Measurements from ENCODE around the gene RXRA.

Gene RXRA

DNA sequence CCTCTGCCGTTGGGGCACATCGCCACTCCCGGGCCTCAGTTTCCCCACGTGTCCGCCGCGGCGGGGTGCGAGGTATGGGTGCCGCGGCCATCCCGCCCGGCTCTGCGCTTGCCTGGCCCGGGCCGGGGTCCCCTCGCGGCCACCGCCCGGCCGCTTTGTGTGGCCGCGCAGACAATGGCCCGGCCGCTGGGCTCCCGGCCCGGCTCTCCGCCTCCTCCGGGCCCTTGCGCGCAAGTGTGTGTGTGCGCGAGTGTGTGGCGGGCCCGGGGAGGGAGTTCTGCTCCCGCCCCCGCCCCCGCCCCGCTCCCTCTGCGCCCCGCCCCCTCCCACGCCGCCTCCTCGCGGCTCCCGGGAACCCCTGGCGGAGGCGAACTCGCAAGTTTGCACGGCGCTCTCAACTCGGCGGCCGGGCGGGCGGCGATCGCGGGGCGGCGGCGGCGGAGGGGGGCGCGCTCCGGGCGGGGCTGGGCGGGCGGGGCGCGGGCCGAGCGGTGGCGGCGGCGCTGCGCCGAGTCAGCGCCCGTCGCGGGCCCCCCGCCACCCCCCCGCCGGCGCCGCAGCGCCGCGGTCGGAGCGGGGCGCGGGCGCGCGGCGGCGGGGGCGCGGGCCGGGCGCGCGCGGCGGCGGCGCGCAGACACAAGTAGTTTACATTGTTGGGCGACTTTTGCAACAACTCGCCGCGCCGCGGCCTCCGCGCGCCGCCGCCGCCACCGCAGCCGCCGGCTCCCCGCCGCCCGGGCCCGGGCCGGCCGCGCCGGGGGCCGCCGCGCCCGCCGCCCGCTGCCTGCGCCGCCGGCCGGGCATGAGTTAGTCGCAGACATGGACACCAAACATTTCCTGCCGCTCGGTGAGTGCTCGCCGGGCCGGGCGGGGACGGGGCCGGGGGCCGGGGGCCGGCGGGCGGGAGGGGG, at the start of gene RXRA:
Gene RXRA, plus strand, starts transcription at position 643 of the 911 bp plus-strand sequence. Its CDS starts 177 bp downstream, at position 820.
- intact Hi-C loops (cut with DNase I), result loop anchor here (2.0 to 10.0 kb wide), 4 partner anchors 59 to 151 kb away; no protein-coding TSS in a partner anchor
- peak in 9 of 10 donors; percentile 47 to 94 (median 64) for DNase-seq

DNA sequence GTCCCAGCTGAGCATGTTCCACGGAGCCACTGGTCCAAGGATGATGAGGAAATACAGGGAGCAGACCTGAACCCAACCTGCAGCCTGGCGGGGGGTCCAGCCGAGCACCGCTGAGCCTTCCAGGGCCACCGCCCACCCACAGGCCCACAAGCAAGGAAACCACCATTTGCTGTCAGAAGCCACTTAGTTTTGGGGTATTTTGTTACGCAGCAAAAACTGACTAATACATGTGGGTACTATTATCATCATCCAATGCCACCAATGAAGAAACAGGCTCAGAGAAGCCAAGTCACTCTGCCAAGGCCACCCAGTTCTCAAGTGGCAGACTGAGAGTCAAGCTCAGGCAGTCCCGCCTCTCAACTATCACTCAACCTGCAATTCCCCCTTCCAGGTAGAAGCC, 48.0 kb upstream of the RXRA start:
- no peak for DNase-seq
- intact Hi-C loops (cut with DNase I), result no loop called here

DNA sequence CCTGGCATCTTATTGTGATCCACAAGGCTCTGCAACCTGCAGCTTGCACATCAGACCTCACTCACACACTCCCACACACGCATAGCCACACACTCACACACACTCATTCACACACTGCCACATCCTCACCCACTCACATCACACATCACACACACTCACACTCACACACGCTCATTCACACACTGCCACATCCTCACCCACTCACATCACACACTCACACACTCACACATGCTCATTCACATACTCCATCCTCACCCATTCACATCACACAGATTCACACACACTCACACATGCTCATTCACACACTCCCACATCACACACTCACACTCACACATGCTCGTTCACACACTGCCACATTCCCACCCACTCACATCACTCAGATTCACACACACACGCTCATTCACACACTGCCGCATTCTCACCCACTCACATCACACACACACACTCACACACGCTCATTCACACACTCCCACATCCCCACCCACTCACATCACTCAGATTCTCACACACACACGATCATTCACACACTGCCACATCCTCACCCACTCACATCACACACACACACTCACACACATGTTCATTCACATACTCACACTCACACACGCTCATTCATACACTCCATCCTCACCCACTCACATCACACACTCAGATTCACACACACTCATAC, 47.1 kb upstream of the RXRA start:
- DNase-seq, result no peak
- intact Hi-C loops (cut with DNase I), result no loop called here

DNA sequence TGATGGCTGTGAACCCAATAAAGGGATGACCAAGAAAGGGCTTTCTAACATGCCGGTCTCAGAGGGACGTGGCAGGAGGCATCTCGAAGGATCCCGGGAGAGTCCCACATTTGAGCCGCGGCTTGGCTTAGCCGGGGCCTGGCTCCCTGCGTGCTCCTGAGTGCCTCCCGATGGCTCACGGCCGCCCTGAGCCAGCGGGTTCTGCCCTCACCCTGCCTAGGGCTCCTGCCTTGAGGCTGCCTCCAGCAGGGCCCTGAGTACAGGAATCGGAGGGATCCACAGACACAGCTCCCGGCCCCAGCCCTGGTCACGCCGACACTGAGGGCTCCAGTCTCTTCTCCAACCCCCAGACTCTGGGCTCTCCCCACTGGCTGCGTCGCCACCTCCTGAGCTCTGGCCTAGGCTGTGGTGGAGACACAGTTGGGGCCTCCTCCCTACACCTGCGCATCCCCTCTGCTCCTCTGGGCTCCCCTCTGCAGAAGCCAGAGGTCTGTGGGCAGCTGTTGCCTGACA, 44.1 kb upstream of the RXRA start:
- intact Hi-C loops (cut with DNase I), result no loop called here
- no peak for DNase-seq

DNA sequence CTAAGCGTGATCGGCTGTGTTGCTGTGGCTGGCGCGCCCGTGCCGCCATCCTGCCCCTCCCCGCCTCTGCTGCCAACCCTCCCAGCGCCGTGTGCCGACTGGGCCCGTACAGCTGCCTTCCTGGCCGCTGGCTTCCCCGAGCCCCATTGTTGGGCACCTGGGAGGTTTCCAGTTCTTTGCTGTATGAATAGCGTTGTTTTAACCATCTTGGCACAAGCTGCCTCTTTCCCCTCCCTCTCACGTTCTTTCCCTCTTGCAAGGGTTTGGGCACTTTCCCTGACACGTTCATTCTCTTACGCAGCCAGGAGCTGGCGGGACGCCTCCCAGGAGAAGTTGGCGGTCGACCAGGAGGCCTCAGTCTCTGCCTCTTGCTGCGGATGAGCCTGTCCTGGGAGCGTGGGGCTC, 43.1 kb upstream of the RXRA start:
- peak in 9 of 10 donors; percentile 59 to 95 (median 69) for DNase-seq
- intact Hi-C loops (cut with DNase I), result no loop called here

DNA sequence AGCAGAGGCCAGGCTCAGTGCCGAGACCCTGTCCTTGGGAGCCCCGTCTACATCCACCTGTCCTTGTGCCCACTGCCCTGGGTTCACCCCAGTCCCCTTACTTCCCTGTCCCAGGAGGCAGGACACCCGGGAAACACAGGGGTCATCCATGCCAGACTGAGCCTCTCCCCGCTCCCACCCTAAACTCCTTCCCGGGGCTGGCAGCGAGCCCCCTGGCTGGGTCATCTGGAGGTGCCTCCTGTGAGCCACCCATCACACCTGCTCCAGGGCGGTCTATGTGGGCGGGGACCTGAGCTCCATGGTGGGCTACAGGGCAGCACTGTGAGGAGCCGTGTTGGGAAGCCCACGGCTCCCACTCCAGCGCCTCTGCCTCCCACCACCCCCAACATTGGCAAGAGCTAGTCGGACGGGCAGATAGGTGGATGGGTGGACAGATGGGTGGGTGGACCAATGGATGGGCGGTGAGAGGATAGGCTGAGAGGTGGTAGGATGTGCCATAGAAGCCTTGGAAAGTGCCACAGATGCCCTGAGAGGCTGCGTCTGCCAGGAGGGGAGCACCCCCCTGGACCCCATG, 42.5 kb upstream of the RXRA start:
- DNase-seq, result no peak
- intact Hi-C loops (cut with DNase I), result no loop called here

DNA sequence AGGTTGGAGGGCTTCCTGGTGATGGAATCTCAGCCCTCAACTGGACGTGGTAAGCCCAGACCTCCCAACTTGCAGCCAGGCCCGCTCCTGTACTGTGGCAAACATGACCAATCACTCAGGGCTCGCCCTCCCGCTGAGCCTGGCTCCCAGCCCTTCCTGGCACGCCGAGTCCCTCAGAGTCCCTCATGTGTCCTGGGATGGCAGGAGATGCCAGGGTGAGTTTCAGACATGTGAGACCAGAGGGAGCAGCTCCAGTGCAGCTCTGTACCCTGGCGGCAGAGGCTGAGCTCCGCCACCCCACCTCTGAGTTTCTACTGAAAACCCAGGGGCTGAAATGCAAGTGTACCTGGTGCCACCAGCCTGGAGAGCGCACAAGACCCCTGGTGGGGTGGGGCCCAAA, 42.0 kb upstream of the RXRA start:
- DNase-seq, result no peak
- intact Hi-C loops (cut with DNase I), result no loop called here

DNA sequence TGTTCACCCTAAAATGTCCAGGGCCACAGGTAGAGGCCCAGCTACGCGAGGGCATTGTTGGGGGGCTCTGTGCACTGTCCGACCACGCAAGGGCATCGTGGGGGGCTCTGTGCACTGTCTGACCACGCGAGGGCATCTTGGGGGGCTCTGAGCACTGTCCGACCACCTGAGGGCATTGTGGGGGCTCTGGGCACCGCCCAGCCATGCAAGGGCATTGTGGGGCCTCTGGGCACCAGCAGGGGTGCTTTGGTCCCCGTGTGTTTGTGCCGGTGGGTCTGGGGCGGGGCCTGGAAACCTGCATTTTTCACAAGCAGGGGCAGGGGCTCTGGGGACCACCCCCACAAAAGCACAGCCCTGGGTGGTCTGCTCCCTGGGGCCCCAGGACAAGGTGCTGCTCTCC, 41.5 kb upstream of the RXRA start:
- no peak for DNase-seq
- intact Hi-C loops (cut with DNase I), result no loop called here

DNA sequence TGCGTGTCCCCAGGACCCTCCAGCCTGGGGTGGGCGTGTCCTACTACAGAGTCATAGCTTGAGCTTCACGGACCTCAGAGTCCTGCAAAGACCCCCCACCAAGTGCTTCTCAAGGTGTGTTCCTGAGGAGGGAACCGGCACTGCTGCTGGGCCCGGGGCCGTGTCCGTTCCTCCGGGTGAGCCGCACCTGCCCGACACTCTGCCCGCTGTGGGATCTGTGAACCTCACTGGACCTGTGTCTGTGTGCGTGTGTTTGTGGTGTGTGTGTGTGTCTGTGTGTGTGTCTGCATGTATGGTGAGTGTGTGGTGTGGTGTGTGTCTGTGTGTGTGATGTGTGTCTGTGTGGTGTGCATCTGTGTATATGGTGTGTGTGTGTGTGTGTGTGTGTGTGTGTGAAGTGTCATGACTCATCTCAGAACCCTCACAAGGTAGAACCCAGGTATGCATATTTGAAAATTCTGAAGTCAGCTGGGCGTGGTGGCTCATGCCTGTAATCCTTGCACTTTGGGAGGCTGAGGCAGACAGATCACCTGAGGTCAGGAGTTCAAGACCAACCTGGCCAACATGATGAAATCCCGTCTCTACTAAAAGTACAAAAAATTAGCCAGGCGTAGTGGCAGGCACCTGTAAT, 40.9 kb upstream of the RXRA start:
- intact Hi-C loops (cut with DNase I), result no loop called here
- no peak for DNase-seq

DNA sequence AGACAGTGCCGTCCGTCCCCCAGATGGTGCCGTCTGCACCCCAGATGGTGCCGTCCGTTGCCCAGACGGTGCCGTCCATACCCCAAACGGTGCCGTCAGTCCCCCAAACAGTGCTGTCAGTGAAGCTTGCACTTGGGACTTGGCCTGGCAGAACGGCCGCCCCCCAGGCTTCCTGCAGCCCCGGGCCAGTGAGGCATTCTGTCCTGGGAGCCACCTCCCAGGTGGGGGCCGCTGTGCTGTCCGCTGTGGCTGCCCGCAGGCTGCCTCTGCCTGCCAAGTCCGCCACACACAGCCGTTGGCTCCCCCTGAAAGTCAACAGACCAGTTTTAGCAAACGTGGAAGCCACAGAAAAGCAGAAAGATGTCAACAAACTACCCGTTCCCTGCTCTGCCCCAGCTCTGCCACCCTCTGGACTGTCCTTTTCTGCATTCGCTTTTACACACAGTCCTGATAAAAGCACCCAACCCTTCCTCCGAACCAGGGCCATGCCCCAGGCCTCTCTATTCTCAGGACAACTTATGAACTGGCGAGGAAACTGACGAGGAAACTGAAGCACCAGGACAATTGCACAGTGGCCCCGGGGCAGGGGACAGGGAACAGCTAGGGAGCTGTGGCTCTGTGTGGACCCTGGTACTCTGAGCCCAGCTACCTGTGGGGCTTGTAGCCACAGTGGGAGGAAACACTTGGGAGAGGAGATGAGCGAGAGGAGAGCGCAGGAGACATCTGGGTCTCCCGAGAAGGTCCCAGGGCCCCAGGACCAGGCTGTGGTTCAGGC, 39.6 kb upstream of the RXRA start:
- DNase-seq, result peak in 3 of 10 donors; percentile 38 to 79 (median 57)
- intact Hi-C loops (cut with DNase I), result no loop called here

DNA sequence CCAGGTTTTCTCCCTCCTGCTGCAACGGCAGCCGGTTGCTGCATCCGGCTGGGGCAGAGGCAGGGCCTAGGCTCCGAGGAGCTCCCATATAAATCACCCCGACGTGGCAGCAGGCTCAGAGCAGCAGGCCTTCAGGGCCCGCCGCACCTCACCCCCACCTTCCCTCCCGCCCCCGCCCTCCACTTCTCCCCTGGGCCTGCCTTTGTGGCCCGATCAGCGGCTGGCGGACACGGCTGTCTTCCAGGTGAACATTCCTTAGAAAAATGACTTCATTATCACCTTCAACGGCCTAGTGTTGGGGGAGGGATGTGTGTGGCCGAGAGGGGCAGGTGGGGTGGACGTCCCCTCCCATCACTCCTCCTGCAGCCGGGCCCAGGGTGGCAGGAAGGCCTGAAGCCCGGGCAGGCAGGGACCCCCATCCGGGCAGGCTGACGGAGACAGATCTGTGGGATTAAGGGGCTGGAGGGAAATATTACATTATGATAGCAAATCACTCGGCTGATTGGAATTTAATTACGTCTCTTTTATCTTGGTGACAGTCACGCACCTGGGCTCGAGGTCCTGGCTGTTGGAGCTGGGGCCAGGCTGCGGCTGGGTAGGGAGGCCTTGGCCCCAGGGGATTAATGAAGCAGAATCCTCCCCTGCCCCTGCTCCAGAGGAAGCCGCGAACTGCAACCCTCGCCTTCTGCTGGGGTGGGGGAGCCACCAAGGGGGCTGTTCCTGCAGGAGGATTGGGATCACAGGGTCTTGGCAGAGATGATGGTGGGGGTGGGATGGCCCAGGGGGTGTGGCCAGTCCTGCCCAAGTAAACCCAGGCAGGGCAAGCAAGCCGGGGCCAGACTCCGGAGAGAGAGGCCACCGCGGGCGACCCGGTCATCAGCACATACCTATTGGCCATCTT, 38.4 kb upstream of the RXRA start:
- DNase-seq, result peak in 4 of 10 donors; percentile 26 to 76 (median 72)
- intact Hi-C loops (cut with DNase I), result no loop called here

DNA sequence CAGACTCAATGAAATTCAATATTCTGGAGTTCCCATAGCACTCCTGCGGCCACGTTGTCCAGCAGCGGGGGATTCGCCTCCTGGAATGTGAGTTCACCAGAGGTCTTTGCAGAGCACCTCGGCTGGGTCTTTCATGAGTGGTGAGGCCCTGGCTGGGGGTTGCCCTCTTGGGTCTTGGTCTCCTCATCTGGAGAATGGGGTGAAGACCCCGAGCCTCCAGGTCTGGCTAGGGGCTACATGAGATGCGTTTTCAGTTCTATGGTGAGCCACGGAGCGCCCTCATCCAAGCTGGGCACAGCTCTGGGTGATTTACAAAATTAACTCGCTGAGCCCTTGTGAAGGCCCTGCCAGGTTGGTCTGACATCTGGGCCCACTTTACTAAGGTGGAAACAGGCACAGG, 37.5 kb upstream of the RXRA start:
- intact Hi-C loops (cut with DNase I), result no loop called here
- peak in 4 of 10 donors; percentile 19 to 72 (median 54) for DNase-seq

DNA sequence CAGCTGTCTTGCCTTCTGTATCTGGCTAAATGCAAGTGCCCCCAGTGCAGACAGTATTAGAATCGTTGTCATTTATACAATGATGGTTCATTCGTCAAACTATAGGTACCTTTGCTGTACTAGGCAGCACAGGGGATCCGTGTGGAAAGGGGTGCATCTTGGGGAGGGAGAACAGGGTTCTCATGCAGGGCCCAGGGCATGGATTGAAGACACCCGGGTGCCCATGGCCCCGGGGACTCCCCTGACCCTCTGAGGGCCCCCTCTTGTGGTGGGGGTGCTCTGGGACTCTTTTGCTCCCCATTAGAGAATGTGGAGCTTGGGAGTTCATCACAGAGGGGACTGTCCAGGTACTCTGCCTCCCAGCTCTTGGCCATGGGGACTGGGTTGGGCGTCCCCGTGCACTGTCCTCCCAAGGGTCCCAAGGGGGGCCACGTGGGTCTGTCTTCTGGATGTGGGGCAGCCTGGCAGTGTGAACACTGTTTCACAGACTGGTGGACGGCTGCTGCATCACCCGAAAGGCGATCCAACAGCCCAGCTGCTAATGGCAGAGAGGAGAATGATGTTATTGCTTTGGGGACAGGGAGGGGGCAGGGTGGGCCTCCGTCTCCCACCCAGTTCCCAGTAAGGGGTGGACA, 36.9 kb upstream of the RXRA start:
- intact Hi-C loops (cut with DNase I), result no loop called here
- peak in 3 of 10 donors; percentile 24 to 74 (median 69) for DNase-seq

DNA sequence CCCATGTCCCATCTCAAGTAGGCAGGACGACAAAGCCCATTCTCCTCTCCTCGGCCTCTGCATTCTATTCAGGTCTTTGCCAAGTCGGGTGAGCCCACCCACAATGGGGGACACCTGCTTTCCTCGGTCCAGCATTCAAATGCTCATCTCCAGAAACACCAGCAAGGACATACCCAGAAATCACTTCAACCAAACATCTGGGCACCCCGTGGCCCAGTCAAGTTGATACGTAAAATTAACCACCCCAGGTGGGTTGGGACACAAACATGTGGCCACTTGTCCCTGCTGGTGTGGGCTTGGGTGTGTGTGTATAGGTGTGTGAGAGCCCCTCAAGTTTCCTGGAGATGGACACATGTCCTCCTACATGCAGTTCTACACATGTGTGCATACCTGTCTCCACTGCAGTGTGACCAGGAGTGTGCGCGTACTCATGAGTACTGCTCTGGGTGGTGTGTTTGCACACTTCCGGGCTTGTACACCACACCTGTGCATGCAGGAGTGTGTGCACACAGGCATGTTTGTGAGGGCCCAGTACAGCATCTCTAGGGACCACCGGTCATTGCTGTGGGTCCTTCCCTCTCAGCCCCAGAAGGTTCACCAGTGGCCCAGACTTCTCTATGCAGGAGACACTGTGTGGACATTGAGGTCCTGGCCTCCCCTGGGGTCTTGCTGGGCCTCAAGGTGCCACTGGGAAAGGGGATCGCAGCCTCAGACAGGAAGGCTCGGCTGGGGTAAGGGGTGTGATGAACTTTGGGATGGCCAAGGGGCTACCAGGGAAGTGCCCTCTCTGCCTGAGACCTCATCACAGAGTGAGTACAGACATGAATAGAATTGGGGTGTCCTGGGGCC, 35.4 kb upstream of the RXRA start:
- intact Hi-C loops (cut with DNase I), result no loop called here
- peak in 3 of 10 donors; percentile 39 to 68 (median 60) for DNase-seq

DNA sequence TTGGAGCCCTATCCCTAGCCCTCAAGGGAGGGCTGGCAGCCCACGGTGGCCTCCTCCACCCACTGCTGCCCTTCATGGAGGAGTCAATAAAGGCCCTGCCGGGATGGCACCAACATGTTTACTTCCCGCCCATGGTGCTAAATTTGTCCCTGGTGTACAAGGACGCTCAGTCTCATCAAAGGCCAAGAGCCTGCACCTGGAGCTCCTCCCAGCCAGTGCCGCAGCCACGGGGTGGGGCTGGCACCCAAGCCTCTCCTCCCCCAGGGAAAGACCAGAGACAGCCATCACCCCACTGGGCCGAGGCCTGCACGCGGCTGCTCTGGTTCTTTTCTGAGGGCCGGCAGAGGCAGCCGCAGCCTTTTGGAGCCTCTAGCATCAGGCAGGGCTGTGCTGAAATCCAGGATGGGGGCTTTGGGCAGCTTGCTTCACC, 34.8 kb upstream of the RXRA start:
- DNase-seq, result peak in 3 of 10 donors; percentile 47 to 60 (median 48)
- intact Hi-C loops (cut with DNase I), result no loop called here

DNA sequence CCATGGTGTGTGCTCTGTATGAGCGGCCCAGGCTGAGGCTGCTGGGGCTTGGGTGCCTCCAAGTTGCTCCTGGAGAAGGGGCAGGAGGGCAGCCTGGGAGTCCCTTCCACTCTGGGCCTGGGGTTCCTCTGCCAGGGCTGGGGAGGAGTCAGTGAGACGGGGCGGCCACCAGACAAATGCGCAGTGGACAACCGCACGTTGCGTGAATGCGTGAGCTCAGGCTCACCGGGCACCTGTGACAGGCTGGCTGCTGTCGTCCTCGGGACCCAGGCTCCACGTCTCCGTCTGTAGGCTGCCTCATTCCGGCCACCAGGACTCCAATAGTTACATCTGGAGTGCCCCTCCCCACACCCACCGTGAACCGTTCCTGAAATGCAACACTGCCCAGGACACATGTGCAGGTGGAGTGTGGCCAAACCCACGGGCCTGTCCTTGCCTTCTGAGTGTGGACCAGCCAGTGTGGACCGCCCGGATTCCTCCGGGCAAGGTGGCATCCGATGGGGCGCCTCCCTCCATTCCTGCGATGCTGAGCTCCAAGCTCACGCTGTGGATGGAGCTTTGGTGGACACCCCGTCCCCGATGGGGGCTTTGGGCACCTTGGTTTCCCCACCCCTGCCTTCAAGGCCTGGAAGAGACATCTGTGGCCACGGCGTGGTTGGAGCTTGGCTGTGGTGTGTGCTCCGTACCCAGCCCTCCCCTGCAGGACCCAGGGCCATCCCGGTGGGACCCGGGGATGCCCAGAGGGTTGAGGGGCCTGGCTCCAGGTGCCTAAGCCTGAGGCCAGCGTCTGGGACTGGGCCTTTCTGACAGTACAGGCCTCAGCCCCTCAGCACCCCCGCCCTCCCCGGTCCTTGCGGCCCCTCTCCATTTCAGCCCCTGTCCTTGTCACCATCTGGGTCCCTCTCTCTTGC, 34.0 kb upstream of the RXRA start:
- peak in 3 of 10 donors; percentile 55 to 80 (median 76) for DNase-seq
- intact Hi-C loops (cut with DNase I), result no loop called here
